Mucosa of descending colon (tissue), 3 donors: Measurements from ENCODE around the gene PRR7. TPM values are rescaled to one million over a fixed set of nuclear protein-coding genes. Genes with fewer than 3 reads are reported as not detected.

ENCODE experiments used
- ATAC-seq: fragments of 200-7000 bp; cut with Tn5 transposase; one replicate; pipeline ENCODE4 v1.9.1; 2020; ENCODE audit warnings: mild to moderate bottlenecking, moderate library complexity
- DNase-seq, 3 donors: peaks; one replicate each; pipeline ENCODE4 v3.0.0-alpha.2; 2020
- H3K36me3 ChIP-seq: fragments of 200-600 bp; one replicate; pipeline ENCODE4 v1.8.0; 2021; ENCODE audit warnings: low read depth, mild to moderate bottlenecking
- H3K4me1 ChIP-seq: fragments of 200-600 bp; one replicate; pipeline ENCODE4 v1.8.0; 2021; ENCODE audit warnings: low read depth, mild to moderate bottlenecking
- H3K4me3 ChIP-seq: fragments of 200-600 bp; one replicate; pipeline ENCODE4 v1.8.0; 2021; ENCODE audit warnings: mild to moderate bottlenecking
- H3K9me3 ChIP-seq: fragments of 200-600 bp; one replicate; pipeline ENCODE4 v1.8.0; 2021; ENCODE audit warnings: mild to moderate bottlenecking
- intact Hi-C, 2 donors: fragments of 100-400 bp; cut with DNase I in 1 of 2; cut with micrococcal nuclease in 1 of 2; formaldehyde crosslinking; loops; one replicate each; pipeline versions ENCODE4 v1.11.0 to v1.11.1; 2022; cut with DNase I, micrococcal nuclease
- total RNA-seq, 3 donors: library from RNA; stranded (reverse); fragmentation: NEBNext Ultra II Directional in 2 of 3; extraction: Animal tissue kit (Norgen Biotek cat#: 25700) in 2 of 3; gene quantifications; one replicate each; pipeline versions ENCODE4 v1.2.1 to v1.2.4, GENCODE V29; 2021 to 2023
- TF ChIP-seq, protein P1 (sequence below): fragments of 200-600 bp; IDR thresholded peaks from one replicate; pipeline ENCODE4 v1.8.0; 2022; ENCODE audit warnings: antibody characterized with exemption, mild to moderate bottlenecking
- donor health status: DM: no; HTN: no; CAD: no; lungs with moderate emphysema.
- donor health status: DM: no; HTN: no; CAD: no.
- donor health status: DM: no; HTN: yes; CAD: no.

Gene PRR7
- total RNA-seq, 3 donors from 2014 or later, result 1.1 to 1.2 (median 1.2) TPM

DNA sequence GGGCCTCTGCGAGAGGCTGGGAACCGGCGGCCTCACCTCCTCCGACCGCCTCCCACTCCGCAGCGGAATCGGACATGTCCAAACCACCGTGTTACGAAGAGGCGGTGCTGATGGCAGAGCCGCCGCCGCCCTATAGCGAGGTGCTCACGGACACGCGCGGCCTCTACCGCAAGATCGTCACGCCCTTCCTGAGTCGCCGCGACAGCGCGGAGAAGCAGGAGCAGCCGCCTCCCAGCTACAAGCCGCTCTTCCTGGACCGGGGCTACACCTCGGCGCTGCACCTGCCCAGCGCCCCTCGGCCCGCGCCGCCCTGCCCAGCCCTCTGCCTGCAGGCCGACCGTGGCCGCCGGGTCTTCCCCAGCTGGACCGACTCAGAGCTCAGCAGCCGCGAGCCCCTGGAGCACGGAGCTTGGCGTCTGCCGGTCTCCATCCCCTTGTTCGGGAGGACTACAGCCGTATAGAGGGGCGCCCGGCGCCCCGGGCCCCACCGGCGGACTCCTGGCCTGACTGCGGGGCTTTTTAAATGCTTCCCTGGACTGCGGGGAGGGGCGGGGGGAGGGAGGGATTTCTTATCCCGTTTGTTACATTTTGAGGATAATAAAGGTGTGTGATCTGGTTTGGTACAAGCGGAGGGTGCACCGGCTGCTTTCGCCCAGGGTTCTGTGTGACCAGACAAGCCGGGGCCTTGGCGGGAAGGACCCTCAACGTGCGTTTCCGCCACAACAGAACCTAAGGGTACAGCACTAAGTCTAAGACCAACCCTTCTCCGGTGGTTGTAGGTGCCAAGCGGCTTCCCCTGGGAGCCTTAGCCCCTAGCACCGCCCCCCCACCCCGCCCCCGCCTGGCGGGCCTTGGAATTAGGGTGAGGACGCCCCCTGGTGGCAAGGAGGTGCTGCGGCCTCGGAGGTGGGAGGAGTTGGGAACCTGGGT lies 9.3 kb downstream of the PRR7 start:
- ATAC-seq (peak; percentile 70), DNase-seq (peak; percentile 95 to 98 (median 97))
- H3K4me1 ChIP-seq, result peaks cover 13% of the 10 kb centered on the region
- TF ChIP-seq, protein P1, sequence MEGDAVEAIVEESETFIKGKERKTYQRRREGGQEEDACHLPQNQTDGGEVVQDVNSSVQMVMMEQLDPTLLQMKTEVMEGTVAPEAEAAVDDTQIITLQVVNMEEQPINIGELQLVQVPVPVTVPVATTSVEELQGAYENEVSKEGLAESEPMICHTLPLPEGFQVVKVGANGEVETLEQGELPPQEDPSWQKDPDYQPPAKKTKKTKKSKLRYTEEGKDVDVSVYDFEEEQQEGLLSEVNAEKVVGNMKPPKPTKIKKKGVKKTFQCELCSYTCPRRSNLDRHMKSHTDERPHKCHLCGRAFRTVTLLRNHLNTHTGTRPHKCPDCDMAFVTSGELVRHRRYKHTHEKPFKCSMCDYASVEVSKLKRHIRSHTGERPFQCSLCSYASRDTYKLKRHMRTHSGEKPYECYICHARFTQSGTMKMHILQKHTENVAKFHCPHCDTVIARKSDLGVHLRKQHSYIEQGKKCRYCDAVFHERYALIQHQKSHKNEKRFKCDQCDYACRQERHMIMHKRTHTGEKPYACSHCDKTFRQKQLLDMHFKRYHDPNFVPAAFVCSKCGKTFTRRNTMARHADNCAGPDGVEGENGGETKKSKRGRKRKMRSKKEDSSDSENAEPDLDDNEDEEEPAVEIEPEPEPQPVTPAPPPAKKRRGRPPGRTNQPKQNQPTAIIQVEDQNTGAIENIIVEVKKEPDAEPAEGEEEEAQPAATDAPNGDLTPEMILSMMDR, result peak; percentile 92
- no peaks in the 10 kb centered on the region for H3K9me3 ChIP-seq
- no peaks in the 10 kb centered on the region for H3K36me3 ChIP-seq
- H3K4me3 ChIP-seq, result peak overlapping the region; percentile 36
- intact Hi-C loops, result no loop called here

DNA sequence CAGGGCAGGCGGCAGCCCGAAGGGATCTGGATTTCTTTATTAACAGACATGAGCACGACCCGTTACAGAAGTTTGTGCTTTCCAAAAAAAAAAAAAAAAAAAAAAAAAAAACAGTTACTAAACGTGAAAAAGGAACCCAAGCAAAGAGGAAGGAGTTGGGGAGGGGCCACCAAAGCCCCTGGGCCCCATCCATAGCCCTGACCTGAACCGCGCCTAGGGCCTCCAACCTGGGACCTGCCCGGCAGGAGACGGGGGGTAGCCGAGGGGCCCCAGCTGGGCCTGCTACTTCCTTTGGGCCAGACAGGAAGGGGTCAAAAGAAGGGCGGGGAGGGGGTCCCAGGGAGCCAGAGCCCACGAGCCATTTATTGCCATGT lies 10.0 kb downstream of the PRR7 start:
- TF ChIP-seq, protein P1, result no peak
- ATAC-seq, result no peak
- Histone ChIP-seq H3K4me3 (no peak overlapping the region), H3K4me1 (peaks cover 13% of the 10 kb centered on the region), H3K9me3 (no peaks in the 10 kb centered on the region), H3K36me3 (no peaks in the 10 kb centered on the region)
- peak in 2 of 3 donors; percentile 54 to 69 for DNase-seq
- intact Hi-C loops, result no loop called here

DNA sequence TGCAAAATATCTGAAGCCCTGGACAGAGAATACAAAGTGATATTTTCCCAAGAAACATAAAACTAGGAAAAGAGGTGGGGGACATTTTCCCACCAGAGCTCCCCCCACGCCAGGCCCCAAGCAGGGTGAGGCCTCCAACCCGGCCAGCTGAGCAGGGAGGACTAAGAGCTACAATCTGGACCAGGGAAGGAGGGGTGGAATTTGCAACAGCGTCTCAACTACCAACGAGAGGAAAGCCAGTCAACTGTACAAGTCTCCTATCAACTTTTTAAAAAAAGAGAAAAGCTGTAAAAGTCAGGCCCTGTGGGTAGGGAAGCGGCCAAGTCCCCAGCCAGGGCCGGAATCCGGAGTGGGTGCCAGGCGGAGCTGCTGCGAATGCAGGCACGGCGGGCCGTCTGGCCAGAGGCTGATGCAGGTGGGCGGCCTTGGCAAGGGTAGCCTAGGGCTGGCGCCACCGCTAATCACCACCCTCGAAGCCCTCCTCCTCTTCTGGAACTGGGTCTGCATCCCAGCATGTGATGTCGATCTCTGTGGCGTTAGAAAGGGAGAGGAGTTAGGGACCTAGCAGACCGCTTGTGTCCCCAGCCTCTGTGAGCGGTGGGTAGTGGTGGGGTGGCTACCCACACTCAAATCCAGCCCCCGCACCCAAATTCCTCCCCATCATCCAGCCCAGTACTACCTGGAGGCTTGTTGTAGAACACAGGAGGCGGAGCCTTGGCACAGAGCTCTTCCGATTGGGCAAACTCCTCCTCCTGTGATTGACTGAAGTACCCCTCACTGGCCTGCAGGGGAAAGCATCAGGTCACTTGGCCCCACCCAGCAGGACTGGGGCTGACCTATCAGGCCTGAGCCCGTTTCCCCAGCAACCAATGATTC lies 10.6 kb downstream of the PRR7 start:
- ATAC-seq (peak; percentile 57), DNase-seq (peak; percentile 69 to 87 (median 78))
- Histone ChIP-seq H3K9me3 (no peaks in the 10 kb centered on the region), H3K36me3 (no peaks in the 10 kb centered on the region), H3K4me3 (no peak overlapping the region), H3K4me1 (peaks cover 13% of the 10 kb centered on the region)
- TF ChIP-seq, protein P1, result peak; percentile 48
- intact Hi-C loops, result no loop called here

DNA sequence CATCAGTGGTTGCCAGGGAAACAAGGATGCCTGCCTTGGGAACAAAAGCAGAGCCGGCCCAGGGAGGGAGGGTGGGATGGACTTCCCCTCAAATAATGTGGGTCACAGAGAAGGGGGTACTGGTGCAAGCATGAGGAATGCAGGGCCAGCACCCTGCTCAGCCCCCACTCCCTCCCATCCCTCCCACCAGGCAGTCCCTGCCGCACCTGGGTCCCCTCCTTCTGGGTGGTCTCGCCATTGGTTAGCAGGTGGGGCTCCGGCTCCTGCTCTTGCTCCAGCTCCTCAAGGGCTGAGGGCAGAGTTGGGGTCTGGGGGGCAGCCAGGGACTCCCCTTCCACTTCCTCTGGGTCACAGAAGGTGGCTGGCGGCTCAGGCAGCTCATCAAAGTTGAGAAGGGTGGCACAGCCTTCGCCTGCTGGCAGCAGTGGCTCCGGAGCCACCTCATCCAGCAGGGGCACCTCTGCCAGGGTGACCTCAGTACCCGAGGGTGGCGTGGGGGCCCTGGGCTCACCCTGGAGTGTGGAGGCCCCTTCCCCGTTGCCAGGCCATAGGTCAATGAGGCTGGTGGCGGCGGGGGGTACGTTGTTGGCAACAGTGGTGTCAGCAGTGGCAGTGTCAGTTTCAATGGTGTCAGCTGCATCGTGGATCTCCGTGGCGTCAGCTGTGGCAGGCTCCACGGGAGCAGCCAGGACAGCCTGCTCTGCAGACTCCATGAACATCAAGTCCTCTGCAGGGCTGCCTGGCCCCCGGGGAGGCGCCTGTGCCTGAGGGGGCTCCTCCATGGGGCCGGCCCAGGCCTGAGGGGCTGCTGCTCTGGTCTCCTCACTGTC lies 11.5 kb downstream of the PRR7 start:
- Histone ChIP-seq H3K9me3 (no peaks in the 10 kb centered on the region), H3K36me3 (no peaks in the 10 kb centered on the region), H3K4me1 (peaks cover 13% of the 10 kb centered on the region), H3K4me3 (no peak overlapping the region)
- intact Hi-C loops, result no loop called here
- TF ChIP-seq, protein P1, result no peak
- DNase-seq (peak in 1 of 3 donors; percentile 65), ATAC-seq (no peak)

DNA sequence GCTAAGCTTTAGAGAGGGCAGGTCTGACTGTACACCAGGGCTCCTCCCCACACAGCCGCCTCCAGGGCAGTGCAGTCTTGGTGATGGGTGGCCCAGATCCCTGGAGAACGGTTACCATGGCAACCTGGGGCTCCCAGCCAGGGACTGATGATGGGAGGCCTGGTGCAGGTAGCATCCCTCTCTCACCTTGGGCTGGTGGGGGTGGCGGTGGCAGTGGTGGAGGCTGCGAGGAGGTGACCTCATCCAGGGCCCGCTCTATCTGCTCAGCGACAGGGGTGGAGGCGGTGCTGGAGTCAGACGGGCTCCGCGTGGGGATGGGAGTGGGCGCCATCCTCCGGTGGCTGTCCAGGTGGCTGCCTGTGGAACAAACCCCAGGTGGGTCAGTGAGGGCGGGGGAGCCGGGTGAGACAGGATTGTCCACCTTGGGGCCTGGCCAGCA lies 12.3 kb downstream of the PRR7 start:
- intact Hi-C loops, result no loop called here
- TF ChIP-seq, protein P1, result no peak

More for the DNA sequence above, 12.3 kb downstream of the PRR7 start:
- H3K4me1 ChIP-seq, result peaks cover 10% of the 10 kb centered on the region
- H3K4me3 ChIP-seq, result no peak overlapping the region
- no peaks in the 10 kb centered on the region for H3K9me3 ChIP-seq
- ATAC-seq (no peak), DNase-seq (peak in 1 of 3 donors; percentile 60)
- no peaks in the 10 kb centered on the region for H3K36me3 ChIP-seq
